Measurements from ENCODE around the gene MMD. TPM values are rescaled to one million over a fixed set of nuclear protein-coding genes. Genes with fewer than 3 reads are reported as not detected.
A peak's percentile ranks its signal among the peaks of the same experiment; 100 is the strongest.

Gene MMD
- total and polyA plus RNA-seq, 9 of the 15 experiments (the other 6 are each of a cell fraction or from before 2014, with no cell fraction given): 3.1 to 18.9 (median 10.7) TPM

DNA sequence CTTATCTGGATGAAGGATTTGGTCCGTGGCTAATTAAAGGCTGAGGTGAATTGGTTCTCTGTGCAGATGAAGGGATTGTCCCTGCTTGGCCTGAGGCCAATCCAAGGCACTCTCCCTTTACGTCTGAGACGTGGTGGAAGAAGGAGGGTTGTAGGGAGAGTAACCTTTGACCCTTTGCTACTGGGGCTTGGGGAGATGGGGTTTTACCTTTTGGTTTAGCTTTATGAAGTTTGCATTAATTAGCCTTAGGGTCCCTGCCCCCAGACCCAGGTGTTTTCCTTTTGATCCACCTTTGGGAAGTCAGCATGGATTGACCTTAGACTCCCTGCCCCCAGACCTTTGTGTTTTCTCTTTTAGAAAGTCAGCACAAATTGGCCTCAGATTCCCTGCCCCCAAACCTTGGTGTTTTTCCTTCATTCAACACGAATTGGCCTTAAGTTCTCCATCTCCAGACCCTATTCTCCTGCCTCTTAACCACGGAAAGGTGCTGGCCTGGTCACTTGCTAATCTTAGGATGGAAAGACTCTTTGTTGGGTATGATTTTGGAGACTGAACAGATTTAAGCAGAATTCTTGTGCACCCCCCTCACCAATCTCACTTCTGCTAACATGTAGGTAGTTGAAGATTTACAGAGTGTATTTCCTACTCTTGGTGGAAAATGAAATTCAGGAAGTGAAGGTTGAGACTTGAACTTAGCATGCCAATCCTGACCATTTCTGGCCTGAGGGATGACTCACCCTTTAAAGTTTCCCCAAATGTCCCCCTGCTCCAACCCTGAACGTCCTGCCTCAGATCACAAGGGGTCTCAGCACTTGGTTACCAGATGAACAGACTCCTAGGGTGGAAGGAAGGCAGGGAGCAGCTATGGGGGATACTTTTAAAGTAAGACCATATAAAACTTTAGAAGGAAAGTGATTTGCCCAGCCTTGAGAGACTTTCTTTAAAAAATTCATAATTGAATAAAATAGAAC, 23.1 kb upstream of the MMD start:
- Histone ChIP-seq H3K4me1 (replicated peaks in 1 of 2; ENCODE audit: control insufficient read depth in 2 of 2, insufficient read depth in 2 of 2, low read length in 2 of 2) (peaks cover 0 to 23% of the 10 kb centered on the region in 2 experiments; a peak in 3 of 5 replicates), H4K20me1 (replicated peaks; ENCODE audit: control insufficient read depth, insufficient read depth, low read length) (no peaks in the 10 kb centered on the region), H3K9me3 (replicated peaks; ENCODE audit: control insufficient read depth, insufficient read depth, low read depth, low read length) (no peaks in the 10 kb centered on the region), H3K27me3 (ENCODE audit: control insufficient read depth in 2 of 2, insufficient read depth in 2 of 2, low read length in 2 of 2) (no peaks in the 10 kb centered on the region), H3K79me2 (ENCODE audit: control insufficient read depth, insufficient read depth, low read length) (no peaks in the 10 kb centered on the region), H3K27ac (ENCODE audit: extremely low read depth, low read depth, low read length) (no peak overlapping the region), H3K9me1 (ENCODE audit: control insufficient read depth, insufficient read depth, low read length) (no peaks in the 10 kb centered on the region), H2AFZ (ENCODE audit: low read depth, low read length) (peak overlapping the region; percentile 61), H3K4me3 (no peak overlapping the region), H3K36me3 (ENCODE audit: control insufficient read depth, insufficient read depth, low read length) (no peaks in the 10 kb centered on the region), H3K9ac (ENCODE audit: insufficient read depth in 1 of 2, low read depth in 2 of 2, low read length in 2 of 2) (no peak overlapping the region), H3K4me2 (ENCODE audit: insufficient read depth, low read length) (no peak overlapping the region)
- DNase-seq (ENCODE audit: extremely low read depth in 1 of 4, low spot score in 3 of 4): no peak
- FAIRE-seq: peak; percentile 35
- in situ Hi-C loops (cut with MboI) (no loop called here), intact Hi-C loops (cut with micrococcal nuclease) (no loop called here)
- CTCF ChIA-PET (ENCODE audit: low intra/inter-chr PET ratio): no interaction called here
- POLR2A ChIA-PET: no interaction called here
- ATAC-seq: no peak; the same call in 2 of the 3 replicates
- WGBS (ENCODE audit: insufficient coverage, low coverage, missing lambda C conversion rate): 16% methylated on average over 6 of the region's 6 CpGs
- no TSS peak for BruUV-seq (replicated peaks)
- TF ChIP-seq SPI1 (IDR thresholded peaks at IDR 0.05; ENCODE audit: borderline replicate concordance, low read depth, low read length) (peak; percentile 67), NR3C1 (CRISPR knock-in tag; IDR thresholded peaks at IDR 0.05) (no peak), SIN3A (IDR thresholded peaks at IDR 0.05; ENCODE audit: borderline replicate concordance in 2 of 2, control insufficient read depth in 1 of 2, low read depth in 2 of 2, low read length in 2 of 2) (no peak), ZNF764 (CRISPR knock-in tag; IDR thresholded peaks at IDR 0.05; ENCODE audit: low read depth) (no peak), FOSL1 (tag; conservative IDR thresholded peaks at IDR 0.05) (peak; percentile 28; the same call in 1 of the 2 replicates), HDAC3 (IDR thresholded peaks at IDR 0.05; ENCODE audit: borderline replicate concordance, partially characterized antibody) (no peak), DPF2 (IDR thresholded peaks at IDR 0.05) (no peak), HMG20B (CRISPR knock-in tag; IDR thresholded peaks at IDR 0.05) (no peak), NFIC (IDR thresholded peaks at IDR 0.05) (peak; percentile 47; the same call in 1 of the 2 replicates), STAG1 (CRISPR knock-in tag; IDR thresholded peaks at IDR 0.05; ENCODE audit: borderline replicate concordance) (no peak), NR2C1 (IDR thresholded peaks at IDR 0.05) (0 out of 2 replicates have a peak, but pooled peaks have one; percentile 16), NR2C1 (tag; IDR thresholded peaks at IDR 0.05) (no peak), JUND (IDR thresholded peaks at IDR 0.05; ENCODE audit: borderline replicate concordance, low read depth, low read length) (peak; percentile 70), JUND (tag; IDR thresholded peaks at IDR 0.05; ENCODE audit: borderline replicate concordance, low read depth, low read length) (peak; percentile 45; the same call in 2 of the 3 replicates), TEAD1 (CRISPR knock-in tag; IDR thresholded peaks at IDR 0.05) (no peak)
- TF ChIP-seq, protein P1, sequence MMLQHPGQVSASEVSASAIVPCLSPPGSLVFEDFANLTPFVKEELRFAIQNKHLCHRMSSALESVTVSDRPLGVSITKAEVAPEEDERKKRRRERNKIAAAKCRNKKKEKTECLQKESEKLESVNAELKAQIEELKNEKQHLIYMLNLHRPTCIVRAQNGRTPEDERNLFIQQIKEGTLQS (IDR thresholded peaks at IDR 0.05): peak; percentile 72
- TF ChIP-seq, protein P1 (CRISPR knock-in tag; conservative IDR thresholded peaks at IDR 0.05): no peak
- TF ChIP-seq, protein P2, sequence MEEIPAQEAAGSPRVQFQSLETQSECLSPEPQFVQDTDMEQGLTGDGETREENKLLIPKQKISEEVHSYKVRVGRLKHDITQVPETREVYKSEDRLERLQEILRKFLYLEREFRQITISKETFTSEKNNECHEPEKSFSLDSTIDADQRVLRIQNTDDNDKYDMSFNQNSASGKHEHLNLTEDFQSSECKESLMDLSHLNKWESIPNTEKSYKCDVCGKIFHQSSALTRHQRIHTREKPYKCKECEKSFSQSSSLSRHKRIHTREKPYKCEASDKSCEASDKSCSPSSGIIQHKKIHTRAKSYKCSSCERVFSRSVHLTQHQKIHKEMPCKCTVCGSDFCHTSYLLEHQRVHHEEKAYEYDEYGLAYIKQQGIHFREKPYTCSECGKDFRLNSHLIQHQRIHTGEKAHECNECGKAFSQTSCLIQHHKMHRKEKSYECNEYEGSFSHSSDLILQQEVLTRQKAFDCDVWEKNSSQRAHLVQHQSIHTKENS (CRISPR knock-in tag; IDR thresholded peaks at IDR 0.05): no peak

Data from K562 (cell line).